ENCODE measurements around the gene PPM1M. TPM values are rescaled to one million over a fixed set of nuclear protein-coding genes. Genes with fewer than 3 reads are reported as not detected.
A peak's percentile ranks its signal among the peaks of the same experiment; 100 is the strongest.

PPM1M gene
- total and polyA plus RNA-seq, 2 donors: 12.3 to 27.1 TPM

DNA sequence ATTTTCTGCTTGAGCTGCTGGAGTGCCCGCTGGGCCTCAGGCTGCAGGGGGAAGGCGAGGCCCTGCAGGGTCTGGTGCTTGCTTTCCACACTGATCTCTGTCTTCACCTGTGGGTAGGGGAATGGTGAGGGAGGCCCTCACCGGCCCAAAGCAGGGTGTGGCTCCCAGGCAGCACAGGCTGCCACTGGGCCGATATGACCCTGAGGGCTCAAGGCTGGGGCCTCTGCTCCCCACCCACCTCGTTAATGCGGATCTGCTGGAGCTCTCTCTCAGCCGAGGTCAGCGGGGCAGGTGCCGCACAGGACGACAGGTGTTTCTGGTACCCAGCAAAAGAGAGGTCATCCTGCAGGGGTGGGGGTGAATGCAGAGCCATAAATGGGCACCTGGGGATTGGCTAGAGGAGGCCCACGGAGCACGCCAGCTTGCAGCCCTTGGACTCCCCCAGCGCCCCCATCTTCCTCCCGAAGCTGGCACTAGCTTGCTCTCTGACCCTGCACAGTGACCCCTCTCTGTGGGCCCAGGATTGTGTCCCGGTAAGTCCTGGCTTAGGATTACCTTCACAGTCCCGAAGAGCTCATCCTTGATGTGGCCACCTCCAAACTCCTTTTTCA, 14.6 kb upstream of the PPM1M start:
- Histone ChIP-seq H3K4me3 (ENCODE audit: low read depth, low read length) (no peak overlapping the region), H3K27ac (ENCODE audit: low read depth) (no peak overlapping the region), H3K36me3 (ENCODE audit: insufficient read depth) (peaks cover 5% of the 10 kb centered on the region), H3K4me1 (ENCODE audit: insufficient read depth) (no peaks in the 10 kb centered on the region)
- WGBS: 89% methylated on average over 16 of the region's 16 CpGs
- no peak for DNase-seq (ENCODE audit: extremely low spot score)

DNA sequence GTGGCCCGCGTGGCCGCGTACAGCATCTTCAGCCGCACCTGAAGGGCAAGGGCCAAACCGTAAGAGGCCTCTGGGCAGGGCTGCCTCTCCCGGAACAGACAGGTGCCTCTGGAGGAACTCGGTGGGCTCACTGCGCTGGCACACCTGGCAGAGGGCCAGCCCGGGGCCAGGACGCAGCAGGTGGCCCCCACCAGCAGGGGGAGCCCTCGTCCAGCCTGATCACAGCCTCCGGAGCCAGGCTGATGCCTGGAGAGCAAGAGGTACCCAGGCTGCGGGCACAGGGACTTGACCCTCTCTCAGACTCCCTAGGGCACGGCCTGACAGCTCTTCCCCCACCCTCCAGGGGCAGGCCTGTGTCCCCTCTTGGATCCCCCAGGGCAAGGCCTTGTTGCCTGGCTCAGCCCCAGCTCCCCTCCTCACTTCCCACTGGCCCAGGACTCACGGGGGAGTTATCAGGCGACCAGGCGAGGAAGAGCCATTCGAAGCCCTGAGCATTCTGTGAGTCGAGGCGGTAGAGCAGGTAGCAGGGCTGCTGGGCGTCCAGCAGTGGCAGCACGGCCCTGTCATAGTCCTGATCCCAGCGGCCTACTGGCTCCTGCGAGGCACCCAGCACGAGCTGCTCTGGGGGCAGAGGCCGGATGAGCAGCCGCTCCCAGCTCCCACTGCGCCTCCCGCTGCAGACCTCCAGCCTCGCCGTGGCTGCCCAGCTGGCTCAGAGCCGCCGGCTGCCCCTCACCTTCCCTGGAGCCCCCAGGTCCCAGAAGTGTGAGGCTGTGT, 13.9 kb upstream of the PPM1M start:
- Histone ChIP-seq H3K4me1 (ENCODE audit: insufficient read depth) (no peaks in the 10 kb centered on the region), H3K27ac (ENCODE audit: low read depth) (no peak overlapping the region), H3K4me3 (ENCODE audit: low read depth, low read length) (no peak overlapping the region), H3K36me3 (ENCODE audit: insufficient read depth) (peaks cover 5% of the 10 kb centered on the region)
- no peak for DNase-seq (ENCODE audit: extremely low spot score)
- WGBS: 72% methylated on average over 34 of the region's 34 CpGs

DNA sequence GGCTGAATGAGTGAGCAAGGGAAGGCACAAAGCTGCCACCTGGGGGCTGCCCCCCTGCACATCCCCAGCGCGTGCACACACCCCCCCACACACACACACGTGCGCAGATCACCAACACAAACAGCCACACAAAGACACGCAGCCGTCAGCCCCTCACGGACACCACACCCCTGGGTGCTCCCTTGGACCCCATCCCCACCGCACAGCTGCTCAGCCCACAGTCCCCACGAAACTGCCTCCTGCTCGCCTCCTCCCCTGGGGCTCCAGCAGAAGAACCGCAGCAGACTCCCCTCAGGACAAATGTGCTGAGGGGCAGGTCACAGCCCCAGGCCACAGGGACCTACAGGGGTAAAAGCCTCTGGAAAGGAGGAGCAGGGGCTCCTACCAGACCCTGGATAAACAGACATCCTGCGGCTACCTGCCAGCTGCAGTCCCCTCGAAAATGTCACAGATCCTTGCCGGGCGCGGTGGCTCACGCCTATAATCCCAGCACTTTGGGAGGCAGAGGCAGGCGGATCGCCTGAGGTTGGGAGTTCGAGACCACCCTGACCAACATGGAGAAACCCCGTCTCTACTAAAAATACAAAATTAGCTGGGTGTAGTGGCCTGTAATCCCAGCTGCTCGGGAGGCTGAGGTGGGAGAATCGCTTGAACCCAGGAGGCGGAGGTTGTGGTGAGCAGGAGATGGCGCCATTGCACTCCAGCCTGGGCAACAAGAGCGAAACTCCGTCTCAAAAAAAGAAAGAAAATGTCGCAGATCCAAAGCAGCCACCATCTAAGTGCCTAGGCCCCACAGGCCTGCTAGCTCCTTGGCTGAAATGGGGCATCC, 13.1 kb upstream of the PPM1M start:
- no peak for DNase-seq (ENCODE audit: extremely low spot score)
- H3K4me3 ChIP-seq (ENCODE audit: low read depth, low read length): no peak overlapping the region
- no peaks in the 10 kb centered on the region for H3K4me1 ChIP-seq (ENCODE audit: insufficient read depth)
- peaks cover 5% of the 10 kb centered on the region for H3K36me3 ChIP-seq (ENCODE audit: insufficient read depth)
- 86% methylated on average over 28 of the region's 28 CpGs for WGBS
- no peak overlapping the region for H3K27ac ChIP-seq (ENCODE audit: low read depth)

DNA sequence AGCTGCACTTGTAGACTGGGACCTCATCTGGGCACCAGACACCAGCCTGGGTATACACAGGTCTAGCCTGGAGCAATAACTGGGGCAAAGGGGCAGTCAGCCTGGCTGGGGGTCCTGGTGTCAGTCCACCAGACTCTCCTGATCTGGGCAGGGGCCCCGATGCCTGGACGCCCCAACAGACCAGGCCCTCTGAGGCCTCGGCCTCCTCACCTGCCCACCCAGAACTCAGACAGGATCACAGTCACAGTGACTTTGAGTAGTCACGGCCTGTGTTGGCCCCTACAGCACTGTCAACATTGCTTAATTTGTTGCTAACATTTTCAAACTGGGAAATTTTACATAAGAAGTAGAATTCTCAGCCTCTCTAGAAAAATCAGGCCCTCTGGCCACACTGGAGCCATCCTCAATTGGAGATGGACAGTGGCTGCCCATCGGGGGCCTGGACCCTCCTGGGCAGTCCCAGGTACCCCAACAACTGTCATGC, 12.4 kb upstream of the PPM1M start:
- WGBS: 95% methylated on average over 5 of the region's 5 CpGs
- Histone ChIP-seq H3K4me3 (ENCODE audit: low read depth, low read length) (no peak overlapping the region), H3K36me3 (ENCODE audit: insufficient read depth) (peaks cover 5% of the 10 kb centered on the region), H3K27ac (ENCODE audit: low read depth) (no peak overlapping the region), H3K4me1 (ENCODE audit: insufficient read depth) (no peaks in the 10 kb centered on the region)
- no peak for DNase-seq (ENCODE audit: extremely low spot score)

DNA sequence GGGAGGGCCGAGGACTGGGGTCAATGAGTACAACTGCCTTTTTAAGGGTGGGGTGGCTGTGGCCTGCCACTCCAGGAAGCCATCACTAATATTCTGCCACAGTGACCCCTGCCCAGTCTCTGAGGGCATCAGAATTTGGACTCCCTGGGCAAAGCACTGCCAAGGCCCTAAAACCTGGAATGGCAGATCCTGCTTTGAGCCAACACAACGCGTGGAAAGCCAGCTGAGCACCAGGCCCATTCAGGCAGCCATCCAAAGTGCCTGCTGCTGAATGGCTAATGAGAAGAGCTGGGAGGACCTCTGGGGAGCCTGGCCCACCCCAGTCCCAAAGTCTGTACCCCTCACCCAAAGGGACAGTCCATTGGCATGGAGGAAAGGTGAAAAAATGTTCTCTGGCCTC, 11.6 kb upstream of the PPM1M start:
- no peak overlapping the region for H3K27ac ChIP-seq (ENCODE audit: low read depth)
- H3K4me1 ChIP-seq (ENCODE audit: insufficient read depth): no peaks in the 10 kb centered on the region
- 76% methylated on average over 3 of the region's 3 CpGs for WGBS
- DNase-seq (ENCODE audit: extremely low spot score): no peak
- H3K36me3 ChIP-seq (ENCODE audit: insufficient read depth): peaks cover 2% of the 10 kb centered on the region
- no peak overlapping the region for H3K4me3 ChIP-seq (ENCODE audit: low read depth, low read length)

DNA sequence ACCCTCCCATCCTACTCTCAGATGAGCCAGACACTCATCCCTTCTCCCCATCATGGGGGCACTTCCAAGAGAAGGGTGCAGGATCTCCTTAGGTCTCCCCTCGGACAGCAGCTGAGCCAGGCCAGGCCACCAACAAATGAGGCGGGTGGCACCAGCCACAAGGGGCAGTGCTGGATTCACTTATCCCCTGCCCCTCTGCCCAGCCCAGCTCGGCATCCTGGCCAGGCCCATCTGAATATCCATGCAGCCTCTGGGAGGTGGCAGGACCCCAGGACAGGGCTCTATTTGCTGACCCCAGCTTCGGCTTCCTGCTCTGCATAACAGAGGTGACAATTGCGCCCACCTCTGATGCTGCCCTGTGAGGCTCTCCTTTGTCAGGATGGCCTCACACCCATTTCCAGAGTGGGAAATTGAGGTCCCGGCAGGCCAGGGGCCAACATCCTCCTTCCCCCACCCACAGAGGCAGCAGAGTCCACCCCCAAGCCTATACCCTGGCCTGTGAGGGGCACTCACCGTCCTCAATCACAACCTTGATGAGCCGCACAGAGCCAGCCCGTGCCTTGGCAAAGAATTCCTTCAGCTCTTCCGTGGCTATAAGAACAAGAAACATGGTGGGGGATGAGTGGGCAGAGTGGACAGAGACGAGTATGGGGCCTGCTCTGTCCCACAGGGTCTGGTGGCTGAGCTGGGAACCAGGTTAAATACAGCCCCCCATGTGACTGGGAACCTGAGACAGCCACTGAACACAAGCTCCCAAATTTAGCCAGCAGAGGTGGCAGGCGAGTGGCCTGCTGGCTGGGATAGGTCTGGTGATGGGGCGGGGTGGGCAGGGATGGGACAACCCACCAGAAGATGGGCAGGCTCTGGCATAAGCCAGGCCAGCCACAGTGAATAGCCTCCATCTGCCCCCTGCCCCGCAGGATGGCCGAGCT, 10.8 kb upstream of the PPM1M start:
- 88% methylated on average over 15 of the region's 15 CpGs for WGBS

DNA sequence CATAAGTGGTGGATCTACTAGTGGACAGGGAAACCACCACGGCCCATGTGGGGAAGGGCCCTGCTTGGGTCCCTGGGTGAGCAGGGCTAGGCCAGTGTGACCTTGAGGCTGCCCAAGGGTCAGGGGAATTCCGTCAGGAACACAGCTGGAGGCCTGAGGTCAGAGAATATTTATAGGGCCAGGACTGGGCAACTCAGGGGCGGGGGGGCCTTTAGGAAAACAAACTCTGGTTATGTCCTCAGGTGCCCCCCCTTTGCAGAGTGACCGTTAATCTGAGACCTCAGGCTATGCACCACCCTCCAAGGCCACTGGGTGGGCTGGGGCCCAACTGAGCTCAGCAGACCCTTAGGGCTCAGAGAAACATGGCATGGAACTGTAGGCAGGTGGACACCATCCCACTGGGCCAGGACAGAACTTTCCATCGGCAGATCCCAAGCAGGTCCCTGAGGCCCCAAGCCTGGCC, 9.1 kb upstream of the PPM1M start:
- DNase-seq (ENCODE audit: extremely low spot score): no peak
- no peak overlapping the region for H3K27ac ChIP-seq (ENCODE audit: low read depth)
- no peaks in the 10 kb centered on the region for H3K4me1 ChIP-seq (ENCODE audit: insufficient read depth)
- H3K36me3 ChIP-seq (ENCODE audit: insufficient read depth): no peaks in the 10 kb centered on the region
- WGBS: 76% methylated on average over 5 of the region's 5 CpGs
- no peak overlapping the region for H3K4me3 ChIP-seq (ENCODE audit: low read depth, low read length)

More for the DNA sequence above, 10.8 kb upstream of the PPM1M start:
- Histone ChIP-seq H3K4me1 (ENCODE audit: insufficient read depth) (no peaks in the 10 kb centered on the region), H3K27ac (ENCODE audit: low read depth) (no peak overlapping the region), H3K4me3 (ENCODE audit: low read depth, low read length) (no peak overlapping the region), H3K36me3 (ENCODE audit: insufficient read depth) (no peaks in the 10 kb centered on the region)
- no peak for DNase-seq (ENCODE audit: extremely low spot score)

DNA sequence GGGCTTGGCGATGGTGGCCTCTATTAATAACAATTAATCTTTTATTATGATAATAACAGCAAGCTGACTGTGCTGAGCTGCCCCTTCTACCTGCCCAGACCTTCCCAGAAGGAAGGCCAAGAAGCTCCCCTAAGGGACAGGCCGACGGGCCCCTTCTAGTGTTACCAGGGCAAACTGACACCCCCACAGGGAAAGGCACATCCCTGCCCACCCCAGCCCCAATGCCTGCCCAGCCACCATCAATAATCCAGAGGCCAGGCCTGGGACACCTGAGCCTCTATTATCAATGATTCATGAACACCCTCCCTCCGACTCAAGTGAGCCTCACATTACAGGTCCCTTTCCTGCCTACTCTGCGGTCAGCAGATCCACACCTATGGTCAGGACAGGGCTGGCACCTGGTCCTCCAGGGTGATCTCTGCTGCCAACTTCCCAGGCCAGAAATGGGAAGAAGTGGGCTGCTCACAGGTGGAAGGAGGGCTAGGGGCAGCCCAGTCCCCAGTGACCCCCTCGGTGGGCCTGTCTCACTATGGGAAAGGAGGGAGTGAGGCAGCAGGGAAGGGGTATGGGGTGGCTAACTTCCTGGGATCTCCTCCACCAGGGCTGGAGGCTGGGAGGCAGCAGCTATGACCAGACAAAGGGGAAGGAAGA, 8.4 kb upstream of the PPM1M start:
- no peak for DNase-seq (ENCODE audit: extremely low spot score)
- Histone ChIP-seq H3K27ac (ENCODE audit: low read depth) (peak overlapping the region; percentile 63), H3K4me3 (ENCODE audit: low read depth, low read length) (no peak overlapping the region), H3K36me3 (ENCODE audit: insufficient read depth) (no peaks in the 10 kb centered on the region), H3K4me1 (ENCODE audit: insufficient read depth) (no peaks in the 10 kb centered on the region)
- WGBS: 74% methylated on average over 6 of the region's 6 CpGs

DNA sequence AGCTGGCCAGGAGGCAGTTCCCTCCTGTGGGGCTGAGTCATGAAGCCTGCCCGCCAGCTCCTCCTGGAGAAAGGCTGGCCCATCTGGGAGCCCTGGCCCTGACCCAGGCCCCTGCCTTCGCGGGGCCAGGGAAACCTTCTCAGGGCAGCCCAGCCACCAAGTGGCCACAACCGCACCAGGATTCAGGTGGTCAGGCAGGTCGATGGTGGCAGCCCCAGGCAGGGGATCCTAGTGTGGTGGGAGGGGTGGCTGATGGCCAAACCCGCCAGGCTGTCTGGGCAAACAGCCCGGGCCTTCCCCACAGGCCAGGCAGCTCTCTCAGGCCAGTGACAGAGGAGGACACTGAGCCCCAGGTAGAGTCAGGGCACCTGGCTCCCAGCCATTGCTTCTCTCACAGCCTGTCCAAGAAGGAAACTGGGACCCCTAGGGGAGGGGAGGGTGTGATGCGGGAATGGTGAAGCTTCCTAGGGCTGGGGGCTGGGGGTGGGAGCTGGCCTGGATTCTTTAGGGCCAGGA, 7.8 kb upstream of the PPM1M start:
- DNase-seq (ENCODE audit: extremely low spot score): no peak
- no peak overlapping the region for H3K4me3 ChIP-seq (ENCODE audit: low read depth, low read length)
- WGBS: 9% methylated on average over 8 of the region's 8 CpGs
- no peaks in the 10 kb centered on the region for H3K36me3 ChIP-seq (ENCODE audit: insufficient read depth)
- peak overlapping the region; percentile 63 for H3K27ac ChIP-seq (ENCODE audit: low read depth)
- no peaks in the 10 kb centered on the region for H3K4me1 ChIP-seq (ENCODE audit: insufficient read depth)

DNA sequence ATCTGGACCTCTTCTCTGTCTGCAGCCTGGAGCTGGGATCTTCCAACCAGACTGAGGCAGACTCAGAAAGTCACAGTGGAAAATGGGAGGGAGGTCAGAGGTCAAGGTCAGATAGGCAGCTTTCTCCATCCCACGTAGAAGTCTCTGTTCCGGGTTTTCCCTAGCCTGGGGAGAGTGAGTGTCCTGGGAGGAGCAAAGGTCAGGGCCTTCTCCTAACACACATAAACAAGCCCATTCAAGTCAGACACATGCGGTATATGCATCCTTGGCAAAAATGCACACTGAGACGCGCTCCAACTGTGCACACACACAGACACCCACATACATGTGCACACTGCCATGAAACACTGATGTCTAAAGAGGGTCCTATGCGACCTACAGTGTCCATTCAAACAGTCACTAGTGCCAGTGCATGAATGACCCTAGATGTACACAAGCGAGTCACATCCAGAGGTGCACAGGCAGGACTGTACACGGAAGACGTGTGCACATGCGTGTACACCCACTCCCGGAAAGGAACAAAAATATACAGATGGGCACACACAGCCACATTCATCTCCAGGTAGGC, 7.3 kb upstream of the PPM1M start:
- DNase-seq (ENCODE audit: extremely low spot score): no peak
- peak overlapping the region; percentile 69 for H3K27ac ChIP-seq (ENCODE audit: low read depth)
- no peaks in the 10 kb centered on the region for H3K36me3 ChIP-seq (ENCODE audit: insufficient read depth)
- no peaks in the 10 kb centered on the region for H3K4me1 ChIP-seq (ENCODE audit: insufficient read depth)
- peak overlapping the region; percentile 74 for H3K4me3 ChIP-seq (ENCODE audit: low read depth, low read length)
- 10% methylated on average over 11 of the region's 11 CpGs for WGBS

DNA sequence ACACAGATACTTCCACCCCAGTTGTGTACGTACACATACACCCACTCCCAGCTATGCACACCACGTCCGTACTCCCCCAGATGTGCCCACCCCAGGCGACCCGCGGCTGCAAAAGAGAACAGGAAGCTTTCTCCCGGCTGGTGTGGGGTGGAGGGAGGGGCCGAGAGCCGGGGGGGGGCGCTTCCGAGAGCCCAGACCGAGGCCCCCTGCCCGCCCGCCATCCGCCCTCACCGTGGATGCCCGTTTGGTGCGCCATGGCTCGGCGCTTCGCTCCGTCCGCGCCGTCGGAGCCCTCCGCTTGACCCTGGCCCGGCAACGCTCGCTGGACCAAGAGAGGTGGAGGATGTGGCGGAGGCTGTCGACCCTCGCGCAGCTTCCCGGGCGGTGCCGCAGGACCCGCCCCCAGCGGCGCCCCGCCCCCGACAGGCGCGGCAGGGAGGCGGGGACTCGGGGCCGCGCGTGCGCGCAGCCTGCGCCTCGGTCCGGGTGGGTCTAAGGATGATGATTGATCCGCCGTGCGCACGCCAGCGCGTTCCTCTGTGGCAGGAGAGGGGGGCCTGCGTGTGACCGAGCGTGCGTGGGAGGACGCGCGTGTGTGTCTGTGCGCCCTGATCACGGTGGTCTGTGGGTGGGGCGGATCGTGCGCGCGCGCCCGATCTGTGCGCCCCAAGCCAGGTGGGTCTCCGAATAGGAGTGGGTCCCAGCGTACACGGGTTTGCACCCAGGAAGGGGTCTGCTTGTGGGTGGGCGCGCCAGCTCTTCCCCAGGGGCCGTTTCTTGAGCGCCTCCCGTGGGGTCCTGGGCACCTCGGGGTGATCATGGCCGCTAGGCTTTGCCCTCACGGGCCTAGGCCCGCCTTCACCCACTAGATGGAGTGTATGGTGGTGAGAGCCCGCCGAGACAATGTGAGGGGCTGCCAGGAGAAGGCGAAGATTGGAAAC, 6.5 kb upstream of the PPM1M start, which contains the start of gene TWF2:
TSS of gene TWF2 (minus strand) at position 398 of the 941 bp plus-strand sequence. CDS start at position 256, 142 bp downstream.
- Histone ChIP-seq H3K4me1 (ENCODE audit: insufficient read depth) (no peaks in the 10 kb centered on the region), H3K36me3 (ENCODE audit: insufficient read depth) (no peaks in the 10 kb centered on the region), H3K4me3 (ENCODE audit: low read depth, low read length) (peak within 1 kb of the TSS; percentile 74), H3K27ac (ENCODE audit: low read depth) (peak within 1 kb of the TSS; percentile 85)
- DNase-seq (ENCODE audit: extremely low spot score): no peak
- under 1% methylated on average over 92 of the region's 92 CpGs for WGBS

Data from urinary bladder (tissue), 4 donors.